GM19099 (cell line): ENCODE results near the gene LGMN.

Experiments used
- POLR2A ChIP-seq: IDR thresholded peaks from 3 replicates; pipeline ENCODE4 v1.6.1; 2011; ENCODE audit warnings: low read depth; ENCODE audit not compliant: insufficient read length; ENCODE audit errors: extremely low read depth

LGMN gene

GRCh38 chr14:92768795-92769194 is 20.4 kb upstream of the LGMN start:
- no peak for TF ChIP-seq POLR2A

GRCh38 chr14:92760524-92760805 is 12.0 kb upstream of the LGMN start:
- no peak for TF ChIP-seq POLR2A

GRCh38 chr14:92759679-92760523 is 11.5 kb upstream of the LGMN start:
- no peak for TF ChIP-seq POLR2A

- TF ChIP-seq POLR2A, result no peak
These were observed 10.9 kb upstream of the LGMN start for GRCh38 chr14:92759300-92759678.

GRCh38 chr14:92756446-92756845 is 8.0 kb upstream of the LGMN start:
- no peak for TF ChIP-seq POLR2A

GRCh38 chr14:92755495-92755894 is 7.1 kb upstream of the LGMN start:
- no peak for TF ChIP-seq POLR2A

- TF ChIP-seq POLR2A, result no peak
These were observed 6.5 kb upstream of the LGMN start for GRCh38 chr14:92754966-92755365.

- no peak for TF ChIP-seq POLR2A
These were observed 4.8 kb upstream of the LGMN start for GRCh38 chr14:92753250-92753649.

GRCh38 chr14:92751819-92752218 is 3.4 kb upstream of the LGMN start:
- no peak for TF ChIP-seq POLR2A

GRCh38 chr14:92750994-92751400 is 2.6 kb upstream of the LGMN start:
- TF ChIP-seq POLR2A, result no peak

GRCh38 chr14:92747701-92748258 is 647 bp downstream of the LGMN start:
- TF ChIP-seq POLR2A, result no peak

GRCh38 chr14:92744198-92744597 is 4.2 kb downstream of the LGMN start:
- no peak for TF ChIP-seq POLR2A

- no peak for TF ChIP-seq POLR2A
These were observed 8.0 kb downstream of the LGMN start for GRCh38 chr14:92740440-92740839.

GRCh38 chr14:92737619-92738188 is 10.7 kb downstream of the LGMN start:
- TF ChIP-seq POLR2A, result no peak

- TF ChIP-seq POLR2A, result no peak
These were observed 11.2 kb downstream of the LGMN start for GRCh38 chr14:92737206-92737605.

GRCh38 chr14:92735344-92735743 is 13.1 kb downstream of the LGMN start:
- TF ChIP-seq POLR2A, result no peak
